ENCODE data around the gene PLA2G4C. TPM values are rescaled to one million over a fixed set of nuclear protein-coding genes. Genes with fewer than 3 reads are reported as not detected.
A peak's percentile ranks its signal among the peaks of the same experiment; 100 is the strongest.

PLA2G4C gene
- total RNA-seq, 1 donor: 6.3 TPM

GRCh38 chr19:48123907-48124651 is 13.5 kb upstream of the PLA2G4C start:
- DNase-seq (ENCODE audit: low read depth): peak; percentile 90
- TF ChIP-seq CTCF (IDR thresholded peaks at IDR 0.05; ENCODE audit: insufficient read depth, low read length): peak; percentile 47
- no peak overlapping the region for H3K4me3 ChIP-seq (ENCODE audit: low read depth, low read length)

DNA sequence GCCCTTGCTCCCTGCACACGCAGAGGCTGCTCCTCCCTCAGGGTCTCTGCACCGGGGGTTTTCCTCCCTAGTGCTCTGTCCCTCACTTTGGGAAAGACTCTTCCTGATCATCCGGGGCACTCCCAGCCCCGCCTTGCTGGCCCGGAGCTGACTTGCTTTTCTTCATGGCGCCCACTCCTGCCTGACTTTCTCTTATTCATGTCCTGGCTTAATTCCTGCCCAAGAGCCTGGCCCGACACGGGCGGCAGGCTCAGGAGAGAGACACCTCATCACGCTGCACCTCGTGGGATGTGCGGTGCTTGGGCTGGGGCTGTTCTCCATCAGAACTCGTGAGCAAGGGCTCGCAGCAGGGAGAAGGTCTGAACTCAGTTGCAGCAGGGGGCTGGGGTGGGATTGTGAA is 11.8 kb upstream of the PLA2G4C start:
- no peak for DNase-seq (ENCODE audit: low read depth)
- no peak for TF ChIP-seq CTCF (IDR thresholded peaks at IDR 0.05; ENCODE audit: insufficient read depth, low read length)
- H3K4me3 ChIP-seq (ENCODE audit: low read depth, low read length): no peak overlapping the region

GRCh38 chr19:48121909-48122371 is 11.3 kb upstream of the PLA2G4C start:
- no peak for TF ChIP-seq CTCF (IDR thresholded peaks at IDR 0.05; ENCODE audit: insufficient read depth, low read length)
- DNase-seq (ENCODE audit: low read depth): no peak
- H3K4me3 ChIP-seq (ENCODE audit: low read depth, low read length): no peak overlapping the region

DNA sequence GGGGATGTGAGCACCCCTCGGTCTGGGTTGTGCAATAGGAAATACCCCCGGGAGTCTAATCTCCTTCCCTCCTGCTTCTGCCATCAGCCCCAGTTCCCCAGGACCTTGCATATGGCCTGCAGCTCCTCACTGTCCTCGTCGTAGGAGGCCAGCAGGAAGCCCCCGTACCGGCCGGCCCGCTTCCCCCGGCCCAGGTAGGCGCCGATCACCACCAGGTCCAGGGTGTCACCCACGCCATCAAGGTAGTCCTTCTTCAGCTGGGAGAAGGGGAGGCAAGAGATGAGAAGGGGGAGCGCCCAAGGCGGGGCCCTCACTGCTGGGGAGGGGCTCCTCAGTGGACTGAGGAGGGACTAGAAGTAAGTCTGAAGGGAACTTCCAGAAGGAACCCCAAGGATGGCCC is 10.4 kb upstream of the PLA2G4C start:
- no peak overlapping the region for H3K4me3 ChIP-seq (ENCODE audit: low read depth, low read length)
- DNase-seq (ENCODE audit: low read depth): no peak
- TF ChIP-seq CTCF (IDR thresholded peaks at IDR 0.05; ENCODE audit: insufficient read depth, low read length): no peak

DNA sequence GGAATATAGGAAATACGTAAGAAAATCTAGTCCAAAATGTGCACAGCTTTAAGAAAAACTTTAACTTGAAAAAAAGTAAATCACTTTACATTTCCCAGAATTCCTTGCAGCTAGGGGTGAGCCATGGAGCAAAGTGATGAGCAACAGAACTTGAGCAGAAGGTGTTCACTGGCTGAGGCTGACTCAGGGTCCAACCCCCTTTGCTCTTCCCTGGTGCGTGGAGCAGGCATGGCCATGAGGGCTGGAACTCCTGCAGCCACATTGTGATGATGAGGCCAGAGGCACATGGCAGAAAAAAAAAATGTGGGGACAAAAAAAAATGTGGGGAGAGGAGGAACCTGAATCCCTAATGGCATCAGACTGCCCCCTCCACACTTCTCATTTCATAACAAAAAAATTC is 9.9 kb upstream of the PLA2G4C start:
- TF ChIP-seq CTCF (IDR thresholded peaks at IDR 0.05; ENCODE audit: insufficient read depth, low read length): no peak
- DNase-seq (ENCODE audit: low read depth): no peak

GRCh38 chr19:48118131-48118517 is 7.5 kb upstream of the PLA2G4C start:
- DNase-seq (ENCODE audit: low read depth): no peak
- TF ChIP-seq CTCF (IDR thresholded peaks at IDR 0.05; ENCODE audit: insufficient read depth, low read length): no peak
- H3K4me3 ChIP-seq (ENCODE audit: low read depth, low read length): no peak overlapping the region

More for the DNA sequence above, 9.9 kb upstream of the PLA2G4C start:
- no peak overlapping the region for H3K4me3 ChIP-seq (ENCODE audit: low read depth, low read length)
